Measurements from ENCODE around the gene HGS. TPM values are rescaled to one million over a fixed set of nuclear protein-coding genes. Genes with fewer than 3 reads are reported as not detected.

Gene HGS
- total and polyA plus RNA-seq, 2 of the 13 experiments (the other 11 are each of a cell fraction or from before 2014, with no cell fraction given) = 73.3 to 78.1 TPM

DNA sequence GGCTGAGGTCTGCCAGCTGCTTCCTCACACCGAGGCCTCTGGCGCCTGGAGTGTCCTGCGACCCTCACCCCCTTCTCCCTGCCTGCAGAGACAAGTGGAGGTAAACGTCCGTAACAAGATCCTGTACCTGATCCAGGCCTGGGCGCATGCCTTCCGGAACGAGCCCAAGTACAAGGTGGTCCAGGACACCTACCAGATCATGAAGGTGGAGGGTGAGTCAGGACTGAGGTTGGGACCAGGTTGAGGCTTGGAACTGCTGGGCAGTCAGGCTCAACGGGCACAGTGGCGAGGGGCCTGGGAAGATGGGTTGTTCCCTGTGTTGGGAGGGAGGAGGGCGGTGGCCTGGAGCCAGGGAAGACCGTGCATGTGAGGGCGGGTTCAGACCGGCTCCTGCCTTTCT lies 4.8 kb downstream of the HGS start:
- FAIRE-seq = no peak
- BruUV-seq (replicated peaks) = no TSS peak
- over 99% methylated on average over 12 of the region's 14 CpGs for WGBS (ENCODE audit: low lambda C conversion rate)
- Histone ChIP-seq H3K27ac (ENCODE audit: extremely low read length, insufficient read depth, low read length) (no peak overlapping the region), H4K20me1 (ENCODE audit: insufficient read depth, low read length) (no peaks in the 10 kb centered on the region), H3K9ac (ENCODE audit: insufficient read depth, low read depth, low read length) (no peak overlapping the region), H3K4me2 (ENCODE audit: low read depth, low read length) (no peak overlapping the region), H3K4me1 (ENCODE audit: insufficient read depth, low read length) (peaks cover 17% of the 10 kb centered on the region), H3K27me3 (ENCODE audit: control insufficient read depth in 1 of 2, insufficient read depth in 2 of 2, low read length in 2 of 2) (no peaks in the 10 kb centered on the region; a peak in 2 of 5 replicates), H3K9me3 (ENCODE audit: low read length) (no peaks in the 10 kb centered on the region), H3K79me2 (ENCODE audit: insufficient read depth, low read length) (peaks cover 22% of the 10 kb centered on the region), H3K4me3 (replicated peaks in 1 of 3; ENCODE audit: insufficient read depth in 1 of 3, low read depth in 2 of 3, low read length in 3 of 3) (no peak overlapping the region), H3K36me3 (replicated peaks in 1 of 2; ENCODE audit: control insufficient read depth in 1 of 2, insufficient read depth in 2 of 2, low read length in 2 of 2) (peaks cover 58 to 78% of the 10 kb centered on the region in 2 experiments; a peak in 4 of 5 replicates), H2AFZ (ENCODE audit: low read length) (no peak overlapping the region)
- no peak for TF ChIP-seq ZBTB38 (CRISPR knock-in tag; IDR thresholded peaks at IDR 0.05)
- no peak for TF ChIP-seq ZNF737 (CRISPR knock-in tag; IDR thresholded peaks at IDR 0.05; ENCODE audit: borderline replicate concordance)
- TF ChIP-seq RARA (CRISPR knock-in tag; IDR thresholded peaks at IDR 0.05) = no peak
- no peak for ATAC-seq
- CTCF ChIA-PET (ENCODE audit: low intra/inter-chr PET ratio, low total read pairs) = no interaction called here
- POLR2A ChIA-PET = no interaction called here
- in situ Hi-C loops (cut with HindIII; ENCODE audit: extremely low pct_ligation_motif_present, low pct_unique_long_range_greater_than_20kb) = no loop called here
- no peak for DNase-seq (ENCODE audit: low spot score)
- intact Hi-C loops (cut with micrococcal nuclease; ENCODE audit: unreplicated experiment) = no loop called here

GRCh38 chr17:81690066-81690465 lies 6.3 kb downstream of the HGS start:
- Histone ChIP-seq H3K4me1 (ENCODE audit: insufficient read depth, low read length) (peaks cover 9% of the 10 kb centered on the region), H3K4me3 (replicated peaks in 1 of 3; ENCODE audit: insufficient read depth in 1 of 3, low read depth in 2 of 3, low read length in 3 of 3) (no peak overlapping the region), H4K20me1 (ENCODE audit: insufficient read depth, low read length) (no peaks in the 10 kb centered on the region), H3K9me3 (ENCODE audit: low read length) (no peaks in the 10 kb centered on the region), H3K36me3 (replicated peaks in 1 of 2; ENCODE audit: control insufficient read depth in 1 of 2, insufficient read depth in 2 of 2, low read length in 2 of 2) (peaks cover 71 to 93% of the 10 kb centered on the region in 2 experiments; a peak in 4 of 5 replicates), H3K27me3 (ENCODE audit: control insufficient read depth in 1 of 2, insufficient read depth in 2 of 2, low read length in 2 of 2) (no peaks in the 10 kb centered on the region; a peak in 1 of 5 replicates), H3K79me2 (ENCODE audit: insufficient read depth, low read length) (peaks cover 10% of the 10 kb centered on the region), H3K4me2 (ENCODE audit: low read depth, low read length) (no peak overlapping the region), H3K9ac (ENCODE audit: insufficient read depth, low read depth, low read length) (no peak overlapping the region), H2AFZ (ENCODE audit: low read length) (no peak overlapping the region), H3K27ac (ENCODE audit: extremely low read length, insufficient read depth, low read length) (no peak overlapping the region)
- no TSS peak for BruUV-seq (replicated peaks)
- POLR2A ChIA-PET = no interaction called here
- TF ChIP-seq RBFOX2 (IDR thresholded peaks at IDR 0.05; ENCODE audit: low read depth, low read length) (peak; percentile 12; the same call in 1 of the 2 replicates), ETV5 (CRISPR knock-in tag; IDR thresholded peaks at IDR 0.05; ENCODE audit: borderline replicate concordance) (no peak), GTF3A (CRISPR knock-in tag; conservative IDR thresholded peaks at IDR 0.05) (no peak)
- intact Hi-C loops (cut with micrococcal nuclease; ENCODE audit: unreplicated experiment) (no loop called here), in situ Hi-C loops (cut with HindIII; ENCODE audit: extremely low pct_ligation_motif_present, low pct_unique_long_range_greater_than_20kb) (no loop called here)
- no peak for FAIRE-seq
- no peak for DNase-seq (ENCODE audit: low spot score)
- 97% methylated on average over 18 of the region's 18 CpGs for WGBS (ENCODE audit: low lambda C conversion rate)
- CTCF ChIA-PET (ENCODE audit: low intra/inter-chr PET ratio, low total read pairs) = no interaction called here
- no peak for ATAC-seq
